Smooth muscle cell (in vitro differentiated cells): ENCODE data around the gene SPATA18. TPM values are rescaled to one million over a fixed set of nuclear protein-coding genes. Genes with fewer than 3 reads are reported as not detected.

Source experiments
- DNase-seq: peaks from one replicate; lab custom pipeline; 2025; ENCODE audit not compliant: unreplicated experiment; lab: John Stamatoyannopoulos, UW
- H2AFZ ChIP-seq: fragments of 200-600 bp; sonication (generic); 2 replicates; pipeline ENCODE4 v1.6.0; 2016; ENCODE audit warnings: antibody characterized with exemption, low read depth, mild to moderate bottlenecking
- H3F3A ChIP-seq: fragments of 200-600 bp; sonication (generic); 2 replicates; pipeline ENCODE4 v1.6.0; 2017; ENCODE audit warnings: antibody characterized with exemption, low read depth
- H3K27ac ChIP-seq: fragments of 200-600 bp; sonication (generic); 2 replicates; pipeline ENCODE4 v1.5.1; 2016; ENCODE audit warnings: low read depth, mild to moderate bottlenecking
- H3K27me3 ChIP-seq: fragments of 200-600 bp; sonication (generic); 2 replicates; pipeline ENCODE4 v1.6.1; 2016; ENCODE audit warnings: low read depth, mild to moderate bottlenecking
- H3K36me3 ChIP-seq: fragments of 200-600 bp; sonication (generic); 2 replicates; pipeline ENCODE4 v1.5.1; 2016; ENCODE audit warnings: low read depth
- H3K4me1 ChIP-seq: fragments of 200-600 bp; sonication (generic); 2 replicates; pipeline ENCODE4 v1.5.1; 2016; ENCODE audit warnings: low read depth
- H3K4me2 ChIP-seq: fragments of 200-600 bp; sonication (generic); 2 replicates; pipeline ENCODE4 v1.6.0; 2016; ENCODE audit warnings: mild to moderate bottlenecking
- H3K4me3 ChIP-seq: fragments of 200-600 bp; sonication (generic); 2 replicates; pipeline ENCODE4 v1.5.1; 2016; ENCODE audit warnings: mild to moderate bottlenecking
- H3K79me2 ChIP-seq: fragments of 200-600 bp; sonication (generic); 2 replicates; pipeline ENCODE4 v1.6.0; 2016; ENCODE audit warnings: low read depth, mild to moderate bottlenecking
- H3K9ac ChIP-seq: fragments of 200-600 bp; sonication (generic); 2 replicates; pipeline ENCODE4 v1.6.0; 2016; ENCODE audit warnings: low read depth
- H3K9me3 ChIP-seq: fragments of 200-600 bp; sonication (generic); replicated peaks from 2 replicates; pipeline ENCODE4 v1.5.1; 2016; ENCODE audit warnings: low read depth
- H4K20me1 ChIP-seq: fragments of 200-600 bp; sonication (generic); 2 replicates; pipeline ENCODE4 v1.6.0; 2016; ENCODE audit warnings: low read depth
- CTCF ChIP-seq: fragments of 200-600 bp; sonication (generic); IDR thresholded peaks from 2 replicates; pipeline ENCODE4 v1.5.1; 2017; ENCODE audit warnings: borderline replicate concordance, mild to moderate bottlenecking, antibody characterized with exemption; ENCODE audit not compliant: insufficient read depth, poor library complexity, severe bottlenecking
- WGBS: methylation state at CpG from one replicate; pipeline ENCODE4 v1.1.7; 2016; ENCODE audit warnings: low lambda C conversion rate; 5-methylcytosine and 5-hydroxymethylcytosine counted together
- polyA plus RNA-seq: library from polyadenylated mRNA; unstranded; fragments of >200 nt; fragmentation: Nextera tagmentation; extraction: Ambion mirVana; gene quantifications from 2 replicates; pipeline ENCODE4 v1.2.1, GENCODE V29; 2016
- total RNA-seq: library from RNA; depleted of rRNA; stranded (reverse); fragments of >200 nt; gene quantifications from 2 replicates; pipeline ENCODE4 v1.2.3, GENCODE V29; 2014

Gene SPATA18
- total and polyA plus RNA-seq, 2 experiments from 2014 or later: 8.9 to 21.2 TPM

- TF ChIP-seq CTCF: no peak
- Histone ChIP-seq H3K9me3 (no peaks in the 10 kb centered on the region), H3K4me3 (no peak overlapping the region), H3K4me2 (no peak overlapping the region), H3K36me3 (no peaks in the 10 kb centered on the region), H3K4me1 (no peaks in the 10 kb centered on the region), H3K79me2 (no peaks in the 10 kb centered on the region), H3F3A (no peaks in the 10 kb centered on the region), H3K27ac (no peak overlapping the region), H2AFZ (no peak overlapping the region), H4K20me1 (no peaks in the 10 kb centered on the region), H3K9ac (no peak overlapping the region), H3K27me3 (no peaks in the 10 kb centered on the region)
- WGBS: 76% methylated on average over 2 of the region's 2 CpGs
- DNase-seq: no peak
Measured at GRCh38 chr4:52099860-52100461, 48.9 kb downstream of the SPATA18 start.

- peaks cover 14% of the 10 kb centered on the region for H3K4me1 ChIP-seq
- H3K79me2 ChIP-seq: no peaks in the 10 kb centered on the region
- no peak overlapping the region for H3K4me2 ChIP-seq
- H2AFZ ChIP-seq: no peak overlapping the region
- no peaks in the 10 kb centered on the region for H3F3A ChIP-seq
- H3K9ac ChIP-seq: no peak overlapping the region
- H3K36me3 ChIP-seq: no peaks in the 10 kb centered on the region
- TF ChIP-seq CTCF: no peak
- no peaks in the 10 kb centered on the region for H4K20me1 ChIP-seq
- H3K27me3 ChIP-seq: no peaks in the 10 kb centered on the region
- no peak overlapping the region for H3K4me3 ChIP-seq
- H3K27ac ChIP-seq: no peak overlapping the region
- no peaks in the 10 kb centered on the region for H3K9me3 ChIP-seq
- DNase-seq: no peak
Measured at GRCh38 chr4:52102587-52102986, 51.5 kb downstream of the SPATA18 start.

- Histone ChIP-seq H3K4me1 (peaks cover 14% of the 10 kb centered on the region), H3K4me2 (no peak overlapping the region), H3K36me3 (no peaks in the 10 kb centered on the region), H3F3A (no peaks in the 10 kb centered on the region), H3K27ac (no peak overlapping the region), H3K79me2 (no peaks in the 10 kb centered on the region), H3K4me3 (no peak overlapping the region), H4K20me1 (no peaks in the 10 kb centered on the region), H3K27me3 (no peaks in the 10 kb centered on the region), H3K9me3 (no peaks in the 10 kb centered on the region), H2AFZ (no peak overlapping the region), H3K9ac (no peak overlapping the region)
- DNase-seq: no peak
- 75% methylated on average over 1 of the region's 1 CpG for whole genome bisulfite sequencing
- peak; percentile 21 for TF ChIP-seq CTCF
Measured at GRCh38 chr4:52103319-52103718, 52.2 kb downstream of the SPATA18 start.

- Histone ChIP-seq H3K9ac (no peak overlapping the region), H3K27me3 (no peaks in the 10 kb centered on the region), H3K4me1 (peaks cover 14% of the 10 kb centered on the region), H3K9me3 (no peaks in the 10 kb centered on the region), H3K36me3 (no peaks in the 10 kb centered on the region), H3K4me2 (no peak overlapping the region), H3K4me3 (no peak overlapping the region), H3K79me2 (no peaks in the 10 kb centered on the region), H2AFZ (no peak overlapping the region), H3F3A (no peaks in the 10 kb centered on the region), H3K27ac (no peak overlapping the region), H4K20me1 (no peaks in the 10 kb centered on the region)
- TF ChIP-seq CTCF: no peak
- WGBS: 94% methylated on average over 5 of the region's 5 CpGs
- DNase-seq: no peak
Measured at GRCh38 chr4:52105276-52105675, 54.2 kb downstream of the SPATA18 start.
